ENCODE data around the gene CYP4F8.
"Not testable (repeated sequence)": the region's sequence is repeated elsewhere in the genome, so short reads cannot be mapped to it uniquely, and the experiment has no call there.

CYP4F8 gene

GRCh38 chr19:15614507-15615379 lies at the start of gene CYP4F8:
TSS of gene CYP4F8 (plus strand) at chr19:15615218. CDS start at chr19:15615617, 399 bp downstream.
- no peak for FAIRE-seq

- no peak for FAIRE-seq
Observed at GRCh38 chr19:15570420-15570819, 44.6 kb upstream of the CYP4F8 start.

- no peak for FAIRE-seq
Observed at GRCh38 chr19:15575406-15575805, 39.6 kb upstream of the CYP4F8 start.

- no peak for FAIRE-seq
Observed at GRCh38 chr19:15576526-15577156, 38.4 kb upstream of the CYP4F8 start.

DNA sequence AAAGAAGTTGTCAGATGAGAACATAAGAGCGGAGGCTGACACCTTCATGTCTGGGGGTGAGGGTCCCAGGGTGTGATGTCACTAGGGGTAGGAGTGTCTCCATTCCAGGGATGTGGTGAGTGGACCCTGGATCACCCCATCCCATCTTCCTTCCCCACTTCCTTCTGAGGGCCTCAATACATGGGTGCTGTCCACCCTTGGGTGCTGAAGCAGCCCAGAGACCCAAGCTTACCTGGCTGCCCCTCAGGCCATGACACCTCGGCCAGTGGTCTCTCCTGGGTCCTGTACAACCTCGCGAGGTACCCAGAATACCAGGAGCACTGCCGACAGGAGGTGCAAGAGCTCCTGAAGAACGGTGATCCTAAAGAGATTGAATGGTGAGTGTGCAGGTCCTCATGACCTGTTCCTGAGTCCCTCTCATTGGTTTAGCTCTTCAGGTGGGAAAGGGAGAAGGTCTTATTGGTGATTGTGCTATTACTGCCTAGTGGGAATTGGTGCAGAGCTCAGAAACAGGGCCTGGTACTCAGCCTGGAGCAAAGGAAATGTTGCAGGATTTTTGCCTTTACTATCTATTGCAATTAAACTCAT lies 37.7 kb upstream of the CYP4F8 start:
- FAIRE-seq, result no peak

DNA sequence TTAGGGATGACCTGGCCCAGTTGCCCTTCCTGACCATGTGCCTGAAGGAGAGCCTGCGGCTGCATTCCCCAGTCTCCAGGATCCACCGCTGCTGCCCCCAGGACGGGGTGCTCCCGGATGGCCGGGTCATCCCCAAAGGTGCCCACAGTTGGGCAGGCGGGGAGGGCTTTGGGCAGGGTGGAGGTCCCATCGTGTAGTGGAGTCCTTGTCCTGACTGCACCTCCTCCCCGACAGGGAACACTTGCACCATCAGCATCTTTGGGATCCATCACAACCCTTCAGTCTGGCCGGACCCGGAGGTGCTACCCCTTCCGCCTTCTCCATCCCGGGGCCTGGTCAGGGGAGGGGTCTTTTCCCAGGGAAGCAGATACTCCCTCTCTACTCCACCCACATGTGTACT lies 31.7 kb upstream of the CYP4F8 start:
- no peak for FAIRE-seq

- no peak for FAIRE-seq
Observed at GRCh38 chr19:15584095-15584494, 30.9 kb upstream of the CYP4F8 start.

- FAIRE-seq, result no peak
Observed at GRCh38 chr19:15584541-15585115, 30.4 kb upstream of the CYP4F8 start.

GRCh38 chr19:15587663-15588062 lies 27.4 kb upstream of the CYP4F8 start:
- no peak for FAIRE-seq

DNA sequence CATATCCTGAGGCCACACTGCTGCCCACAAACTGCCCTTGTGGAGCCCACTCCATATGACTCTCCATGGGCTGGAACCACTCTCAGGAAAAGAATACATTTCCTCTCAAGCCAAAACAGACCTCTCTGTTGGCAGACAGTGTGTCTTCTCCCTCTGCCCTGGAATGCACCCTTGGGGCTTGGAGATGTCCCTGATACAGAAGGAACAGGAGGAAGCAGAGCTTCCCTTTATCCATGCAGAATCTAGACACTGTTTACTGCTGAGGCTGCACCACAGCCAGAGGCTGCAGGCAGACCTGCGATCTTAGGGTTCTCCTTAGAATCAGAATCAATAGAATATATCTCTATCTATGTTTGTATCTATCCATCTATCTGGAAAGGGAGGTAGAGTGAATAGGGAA lies 26.8 kb upstream of the CYP4F8 start:
- FAIRE-seq, result no peak

DNA sequence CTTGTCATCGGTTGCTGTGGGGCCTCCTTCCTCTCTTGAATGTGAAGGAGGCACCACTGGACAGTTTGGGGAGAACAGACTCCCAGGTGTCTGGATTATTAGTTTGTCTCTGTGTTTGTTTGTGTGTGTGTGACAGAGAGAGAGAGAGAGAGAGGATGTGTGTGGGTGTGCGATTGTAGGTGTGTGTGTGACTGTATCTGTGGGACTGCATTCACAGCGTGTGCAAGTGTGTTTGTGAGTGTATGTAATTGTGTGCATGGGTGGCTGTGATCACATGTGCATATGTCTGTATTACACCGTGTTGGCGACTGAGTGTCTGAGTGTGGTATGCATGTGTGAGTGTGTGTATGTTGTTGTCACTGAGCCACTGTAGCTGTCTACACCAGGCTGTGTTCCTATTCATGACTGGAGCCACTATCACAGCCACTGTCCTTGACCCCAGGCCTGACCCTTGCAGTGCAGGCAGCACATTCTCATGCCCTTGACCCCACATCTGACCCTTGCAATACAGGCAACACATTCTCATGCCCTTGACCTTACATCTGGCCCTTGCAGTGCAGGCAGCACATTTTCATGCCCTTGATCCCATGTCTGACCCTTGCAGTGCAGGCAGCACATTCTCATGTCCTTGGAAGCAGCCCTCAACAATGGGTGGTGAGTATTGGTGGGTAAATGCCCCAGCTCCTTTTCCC lies 25.1 kb upstream of the CYP4F8 start:
- FAIRE-seq, result no peak

DNA sequence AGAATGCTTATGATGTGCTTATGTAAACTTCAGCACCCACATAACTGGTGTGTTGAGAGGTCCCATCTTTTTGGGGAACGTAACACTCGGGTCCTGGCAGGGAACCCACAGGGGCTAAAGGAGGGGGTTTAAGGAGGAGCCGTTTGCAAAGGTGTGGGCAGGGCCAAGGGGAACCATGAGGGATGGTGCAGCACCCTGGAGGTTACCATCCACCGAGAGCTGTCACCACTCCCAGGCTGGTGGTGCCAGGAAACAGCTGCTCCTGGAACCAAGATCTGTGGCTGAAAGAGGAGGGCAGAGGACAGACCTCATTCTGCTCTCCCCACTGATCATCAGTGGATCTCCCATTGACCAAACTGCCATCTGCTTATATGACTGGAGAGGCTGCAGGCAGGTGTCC lies 23.2 kb upstream of the CYP4F8 start:
- no peak for FAIRE-seq

DNA sequence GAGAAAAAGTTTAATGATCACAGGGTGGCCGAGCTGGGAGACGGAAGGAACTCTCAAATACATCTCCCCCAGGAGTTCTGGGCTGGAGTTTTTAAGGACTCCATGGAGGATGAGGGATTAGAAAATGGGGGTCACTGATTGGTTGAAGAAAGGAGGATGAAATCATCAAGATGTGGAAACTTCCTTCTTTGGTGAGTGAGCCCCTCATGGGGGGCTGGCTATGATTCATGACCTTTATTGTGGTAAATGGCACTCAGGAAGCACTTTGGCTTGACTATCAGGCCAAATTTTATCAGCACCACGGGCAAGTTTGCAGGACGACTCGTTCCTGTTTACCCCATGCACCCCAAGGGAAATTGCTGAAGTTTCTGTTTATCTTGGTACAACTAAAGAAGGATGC lies 22.5 kb upstream of the CYP4F8 start:
- not testable (repeated sequence) for FAIRE-seq

- not testable (repeated sequence) for FAIRE-seq
Observed at GRCh38 chr19:15593766-15594165, 21.3 kb upstream of the CYP4F8 start.

DNA sequence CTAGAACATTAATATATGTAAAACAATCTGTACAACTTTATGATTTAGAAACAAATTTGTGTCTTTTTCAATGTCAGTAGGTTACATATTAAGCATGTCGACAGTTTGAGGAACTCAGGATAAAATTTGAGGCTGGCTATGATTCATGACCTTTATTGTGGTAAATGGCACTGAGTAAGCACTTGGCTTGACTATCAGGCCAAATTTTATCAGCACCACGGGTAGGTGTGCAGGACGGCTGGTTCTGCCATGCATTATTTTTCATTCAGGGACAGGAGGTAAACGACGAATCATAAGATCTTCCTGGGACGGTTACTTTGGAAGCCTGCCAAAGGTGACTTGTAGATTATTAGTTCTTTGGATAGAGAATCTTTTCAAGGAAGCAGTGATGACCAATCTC lies 19.9 kb upstream of the CYP4F8 start:
- no peak for FAIRE-seq

- not testable (repeated sequence) for FAIRE-seq
Observed at GRCh38 chr19:15607978-15608925, 6.8 kb upstream of the CYP4F8 start.

DNA sequence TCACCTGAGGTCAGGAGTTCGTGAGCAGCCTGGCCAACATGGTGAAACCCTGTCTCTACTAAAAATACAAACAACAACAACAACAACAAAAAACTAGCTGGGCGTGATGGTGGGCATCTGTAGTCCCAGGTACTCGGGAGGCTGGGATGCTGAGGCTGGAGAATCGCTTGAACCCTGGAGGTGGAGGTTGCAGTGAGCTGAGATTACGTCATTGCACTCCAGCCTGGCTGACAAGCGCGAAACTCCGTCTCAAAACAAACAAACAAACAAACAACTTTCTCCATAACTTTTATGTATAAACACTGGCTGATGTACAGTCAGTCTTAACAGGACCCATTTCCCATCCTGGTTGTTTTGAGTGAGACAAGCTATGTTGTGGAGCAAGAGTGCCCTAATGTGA lies 5.8 kb upstream of the CYP4F8 start:
- no peak for FAIRE-seq

- FAIRE-seq, result no peak
Observed at GRCh38 chr19:15612342-15612741, 2.7 kb upstream of the CYP4F8 start.

DNA sequence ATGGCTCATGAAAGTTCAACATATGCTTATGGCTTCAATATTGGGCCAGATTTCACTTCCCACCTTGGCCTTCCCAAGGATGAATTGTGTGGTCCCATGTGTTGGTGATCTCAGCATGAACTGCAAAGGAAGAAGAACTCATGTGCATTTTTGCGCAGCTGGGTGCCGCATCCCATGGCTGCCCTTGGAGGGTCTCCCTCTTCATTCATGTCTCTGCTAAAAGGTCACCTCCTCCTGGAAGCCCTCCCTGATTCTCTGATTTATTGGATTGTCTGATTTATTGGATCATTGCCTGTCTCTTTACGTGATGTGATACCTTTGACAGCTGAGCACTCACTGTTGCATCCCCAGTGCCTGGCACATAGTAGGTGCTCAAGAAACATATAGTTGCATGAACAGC lies 1.7 kb upstream of the CYP4F8 start:
- FAIRE-seq, result no peak

DNA sequence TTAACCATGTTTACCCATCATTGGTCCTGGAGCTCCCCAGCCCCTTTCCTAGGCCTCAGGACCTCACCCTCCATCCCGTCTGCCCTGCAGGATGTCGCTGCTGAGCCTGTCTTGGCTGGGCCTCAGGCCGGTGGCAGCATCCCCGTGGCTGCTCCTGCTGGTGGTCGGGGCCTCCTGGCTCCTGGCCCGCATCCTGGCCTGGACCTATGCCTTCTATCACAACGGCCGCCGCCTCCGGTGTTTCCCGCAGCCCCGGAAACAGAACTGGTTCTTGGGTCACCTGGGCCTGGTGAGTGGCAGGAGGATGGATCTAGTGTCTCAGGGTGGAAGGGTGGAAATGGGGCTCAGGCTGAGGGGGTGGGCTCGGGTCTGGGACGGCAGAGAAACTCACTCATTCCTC lies 508 bp downstream of the CYP4F8 start:
- FAIRE-seq, result no peak

DNA sequence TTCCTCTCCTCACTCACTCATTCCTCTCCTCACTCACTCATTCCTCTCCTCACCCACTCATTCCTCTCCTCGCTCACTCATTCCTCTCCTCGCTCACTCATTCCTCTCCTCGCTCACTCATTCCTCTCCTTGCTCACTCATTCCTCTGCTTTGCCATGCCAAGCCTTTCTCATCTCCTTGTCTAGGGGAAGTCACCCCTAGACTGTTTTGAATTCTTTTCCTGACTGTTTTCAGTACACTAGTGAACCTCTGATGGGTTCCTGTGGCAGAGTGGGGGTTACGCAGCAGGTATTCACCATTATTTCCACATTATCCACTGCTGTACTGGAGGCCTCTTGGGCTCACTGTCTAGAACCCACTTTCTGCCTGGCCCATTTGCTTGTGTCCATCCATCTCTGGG lies 1.2 kb downstream of the CYP4F8 start:
- no peak for FAIRE-seq
